GM18951 (cell line): ENCODE measurements around the gene CTDNEP1.
A peak's percentile ranks its signal among the peaks of the same experiment; 100 is the strongest.

Source experiments
- POLR2A ChIP-seq: IDR thresholded peaks from 4 replicates; pipeline ENCODE4 v1.6.1; 2011; ENCODE audit warnings: mild to moderate bottlenecking; ENCODE audit not compliant: insufficient read length, insufficient read depth; ENCODE audit errors: extremely low read depth
- in situ Hi-C: fragments of 300-500 bp; cut with MboI; formaldehyde crosslinking; loops from one replicate; pipeline ENCODE4 v1.12.0; 2022; ENCODE audit warnings: low sequenced_read_pairs, mixed read lengths, inconsistent platforms; ENCODE audit not compliant: unreplicated experiment

The CTDNEP1 gene

DNA sequence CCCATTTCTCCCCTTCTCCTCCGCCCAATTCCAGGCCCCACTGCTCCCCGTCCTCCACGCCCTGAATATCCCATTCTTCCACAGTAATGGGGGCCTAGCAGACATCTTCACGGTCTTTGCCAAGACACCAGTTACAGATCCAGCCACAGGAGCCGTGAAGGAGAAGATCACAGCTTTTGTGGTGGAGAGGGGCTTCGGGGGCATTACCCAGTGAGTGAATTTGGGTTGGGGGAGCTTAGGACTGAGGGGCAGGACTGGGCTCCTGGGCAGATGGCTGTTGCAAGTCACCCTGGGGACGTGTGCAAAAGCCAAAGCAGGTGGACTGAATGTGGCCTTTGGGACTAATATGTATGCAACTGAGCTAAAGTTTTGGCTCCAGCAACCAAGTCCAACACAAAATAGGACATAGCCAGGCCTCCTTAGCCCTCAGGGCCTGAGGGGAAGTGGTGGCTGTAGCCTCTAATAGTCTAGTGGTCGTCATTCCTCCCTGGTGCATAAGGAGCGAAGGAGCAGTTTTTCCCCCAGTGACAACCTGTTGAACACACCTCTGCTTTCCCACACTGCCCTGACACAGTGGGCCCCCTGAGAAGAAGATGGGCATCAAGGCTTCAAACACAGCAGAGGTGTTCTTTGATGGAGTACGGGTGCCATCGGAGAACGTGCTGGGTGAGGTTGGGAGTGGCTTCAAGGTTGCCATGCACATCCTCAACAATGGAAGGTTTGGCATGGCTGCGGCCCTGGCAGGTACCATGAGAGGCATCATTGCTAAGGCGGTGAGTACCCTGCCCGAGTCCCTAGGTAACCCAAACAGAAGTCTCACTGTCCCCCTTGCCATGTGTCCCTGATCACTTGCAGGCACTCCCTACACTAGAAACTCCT, 29.2 kb downstream of the CTDNEP1 start:
- TF ChIP-seq POLR2A, result peak; percentile 16
- in situ Hi-C loops, result no loop called here

DNA sequence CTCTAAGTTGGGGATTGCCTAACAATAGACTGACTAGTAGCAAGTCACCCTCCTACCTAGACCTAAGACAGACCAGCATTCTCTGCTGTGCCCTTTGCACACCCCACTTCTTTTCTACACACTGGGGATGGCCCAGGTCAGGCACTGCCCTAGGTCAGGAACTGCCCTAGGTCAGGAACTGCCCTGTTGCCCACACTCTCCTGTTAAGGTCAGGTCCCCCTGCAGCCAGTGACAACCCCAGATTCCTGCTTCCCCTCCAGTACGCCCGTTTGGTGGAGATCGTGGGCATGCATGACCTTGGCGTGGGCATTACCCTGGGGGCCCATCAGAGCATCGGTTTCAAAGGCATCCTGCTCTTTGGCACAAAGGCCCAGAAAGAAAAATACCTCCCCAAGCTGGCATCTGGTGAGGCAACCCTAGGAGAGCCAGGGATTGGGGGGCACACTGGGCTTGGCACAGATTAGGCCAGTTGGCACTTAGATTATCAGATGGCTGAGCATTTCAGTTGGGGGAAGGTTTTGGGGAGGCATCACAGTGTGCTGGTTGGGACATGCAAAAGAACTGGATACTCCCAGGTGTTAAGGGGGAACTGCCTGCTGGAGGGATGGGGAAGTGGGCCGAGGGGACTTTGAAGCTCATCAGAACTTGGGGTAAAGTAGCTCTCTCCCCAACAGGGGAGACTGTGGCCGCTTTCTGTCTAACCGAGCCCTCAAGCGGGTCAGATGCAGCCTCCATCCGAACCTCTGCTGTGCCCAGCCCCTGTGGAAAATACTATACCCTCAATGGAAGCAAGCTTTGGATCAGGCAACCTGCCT, 30.0 kb downstream of the CTDNEP1 start:
- in situ Hi-C loops, result no loop called here
- TF ChIP-seq POLR2A, result no peak

DNA sequence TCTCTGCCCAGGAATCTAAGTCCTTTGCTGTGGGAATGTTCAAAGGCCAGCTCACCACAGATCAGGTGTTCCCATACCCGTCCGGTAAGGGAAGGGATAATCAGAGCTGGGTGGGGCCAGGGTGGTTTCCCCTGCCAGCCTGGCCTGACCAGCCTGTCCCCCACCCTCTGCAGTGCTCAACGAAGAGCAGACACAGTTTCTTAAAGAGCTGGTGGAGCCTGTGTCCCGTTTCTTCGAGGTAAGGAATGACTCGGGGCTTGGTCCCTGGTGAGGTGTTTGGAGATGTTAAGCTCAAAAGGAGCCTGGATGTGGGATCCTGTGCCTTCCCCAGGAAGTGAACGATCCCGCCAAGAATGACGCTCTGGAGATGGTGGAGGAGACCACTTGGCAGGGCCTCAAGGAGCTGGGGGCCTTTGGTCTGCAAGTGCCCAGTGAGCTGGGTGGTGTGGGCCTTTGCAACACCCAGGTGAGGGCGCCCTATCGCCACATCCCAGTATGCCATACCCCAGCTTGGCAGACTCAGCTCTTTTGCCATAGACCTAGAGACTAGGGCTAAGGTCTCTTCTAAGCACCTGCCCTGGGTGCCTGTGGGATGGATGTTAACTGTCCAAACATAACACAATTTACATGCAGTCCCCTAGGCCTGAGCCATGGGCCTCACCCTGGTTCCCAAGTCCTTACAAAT, 30.8 kb downstream of the CTDNEP1 start:
- in situ Hi-C loops, result no loop called here
- peak; percentile 28 for TF ChIP-seq POLR2A

DNA sequence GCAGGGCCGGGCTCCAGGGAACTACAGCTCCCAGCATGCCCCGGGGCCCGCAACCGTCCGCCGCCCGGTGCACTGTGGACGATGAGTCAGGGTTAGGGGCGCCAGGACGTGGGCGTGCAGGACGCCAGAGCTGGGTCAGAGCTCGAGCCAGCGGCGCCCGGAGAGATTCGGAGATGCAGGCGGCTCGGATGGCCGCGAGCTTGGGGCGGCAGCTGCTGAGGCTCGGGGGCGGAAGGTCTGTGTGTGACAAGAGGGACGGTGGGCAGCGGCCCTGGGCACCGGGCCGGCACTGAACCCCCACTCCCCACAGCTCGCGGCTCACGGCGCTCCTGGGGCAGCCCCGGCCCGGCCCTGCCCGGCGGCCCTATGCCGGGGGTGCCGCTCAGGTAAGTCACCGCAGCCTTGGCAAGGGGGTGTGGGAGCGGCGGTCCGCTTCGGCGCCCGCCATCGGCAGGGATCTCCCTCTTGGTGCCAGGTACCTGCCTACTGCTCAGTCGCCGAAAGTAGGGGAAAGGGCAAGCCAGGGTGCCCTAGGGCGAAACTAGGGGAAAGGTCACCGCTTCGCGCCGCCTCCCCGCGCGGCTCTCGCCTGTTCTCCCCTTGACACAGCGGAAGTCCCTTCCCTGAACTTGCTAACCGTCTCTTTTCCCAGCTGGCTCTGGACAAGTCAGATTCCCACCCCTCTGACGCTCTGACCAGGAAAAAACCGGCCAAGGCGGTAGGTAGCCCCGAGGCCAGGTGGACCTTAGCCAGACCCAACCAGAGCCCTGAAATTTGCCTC, 31.5 kb downstream of the CTDNEP1 start, which contains the start of the genes ACADVL and DLG4:
TSS of gene ACADVL (plus strand) at position 127 of the 781 bp plus-strand sequence. CDS start at position 174, 47 bp downstream.
TSS of gene DLG4 (minus strand) at position 25 of the 781 bp plus-strand sequence.
- TF ChIP-seq POLR2A, result peak; percentile 79
- in situ Hi-C loops, result no loop called here

DNA sequence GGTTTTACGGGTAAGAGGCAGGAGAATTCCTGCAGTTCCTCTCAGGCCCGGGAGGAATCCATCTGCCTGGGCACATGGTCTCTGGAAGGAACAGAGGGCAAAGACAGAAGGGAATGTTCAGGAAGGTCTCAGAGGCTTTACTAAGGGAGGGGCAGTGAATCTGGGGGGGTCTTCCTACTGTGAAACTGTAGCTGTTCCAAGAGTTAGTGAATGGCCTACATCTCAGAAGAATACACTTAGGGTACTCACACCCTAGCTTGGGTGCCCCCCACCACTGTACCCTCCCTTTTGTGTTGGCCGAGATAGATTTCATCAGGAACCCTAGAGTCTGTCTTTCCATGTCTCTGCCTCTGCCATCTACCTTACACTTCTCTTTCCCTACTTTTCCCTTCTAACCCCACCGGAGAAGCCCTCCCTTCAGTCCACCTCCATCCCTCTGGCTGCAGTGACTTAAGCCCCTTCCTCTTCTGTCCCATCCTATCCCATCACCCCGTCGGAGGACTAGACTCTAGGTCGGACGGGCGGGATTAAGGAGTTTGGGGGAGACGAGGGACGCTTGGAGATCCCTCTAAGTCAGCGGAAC, 32.2 kb downstream of the CTDNEP1 start:
- in situ Hi-C loops, result no loop called here
- no peak for TF ChIP-seq POLR2A

DNA sequence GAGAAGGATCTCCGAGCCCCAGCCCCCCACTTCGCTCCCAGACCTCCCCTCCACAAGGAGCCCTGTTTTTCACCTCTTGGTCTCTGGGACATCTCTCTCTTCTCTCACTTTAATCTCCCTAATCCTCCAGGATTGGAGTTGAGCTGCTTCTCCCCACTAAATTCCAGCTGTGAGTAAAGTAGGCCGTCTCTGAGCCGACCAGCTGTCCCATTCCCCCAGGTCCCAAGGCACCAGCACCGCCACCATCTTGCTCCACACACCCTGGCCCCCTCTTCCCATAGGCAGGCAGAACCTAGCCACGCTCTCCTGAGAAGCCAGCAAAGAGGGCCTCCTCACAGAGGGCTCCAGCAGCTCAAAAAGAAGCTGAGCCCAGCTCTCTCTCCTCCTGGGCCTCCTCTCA, 32.8 kb downstream of the CTDNEP1 start:
- in situ Hi-C loops, result no loop called here
- no peak for TF ChIP-seq POLR2A

DNA sequence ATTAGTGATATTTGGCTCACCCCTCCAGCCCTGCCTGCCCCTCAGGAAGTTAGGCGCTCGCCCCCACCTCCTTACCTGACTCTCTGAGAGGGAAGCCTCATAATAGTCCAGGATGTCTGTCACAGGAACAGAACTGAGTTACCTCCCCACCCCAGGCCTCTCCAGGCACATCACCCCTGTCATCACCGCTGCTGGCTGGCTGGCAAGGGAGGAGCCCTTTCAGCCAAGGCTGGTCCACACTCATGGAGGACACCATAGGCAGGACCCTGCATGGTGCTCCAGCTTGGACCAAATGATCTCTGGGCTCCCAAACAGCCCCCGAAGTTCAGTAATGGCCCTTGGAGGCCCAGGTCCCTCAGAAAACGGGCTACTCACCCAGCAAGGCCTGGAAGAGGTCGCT, 33.4 kb downstream of the CTDNEP1 start:
- in situ Hi-C loops, result no loop called here

DNA sequence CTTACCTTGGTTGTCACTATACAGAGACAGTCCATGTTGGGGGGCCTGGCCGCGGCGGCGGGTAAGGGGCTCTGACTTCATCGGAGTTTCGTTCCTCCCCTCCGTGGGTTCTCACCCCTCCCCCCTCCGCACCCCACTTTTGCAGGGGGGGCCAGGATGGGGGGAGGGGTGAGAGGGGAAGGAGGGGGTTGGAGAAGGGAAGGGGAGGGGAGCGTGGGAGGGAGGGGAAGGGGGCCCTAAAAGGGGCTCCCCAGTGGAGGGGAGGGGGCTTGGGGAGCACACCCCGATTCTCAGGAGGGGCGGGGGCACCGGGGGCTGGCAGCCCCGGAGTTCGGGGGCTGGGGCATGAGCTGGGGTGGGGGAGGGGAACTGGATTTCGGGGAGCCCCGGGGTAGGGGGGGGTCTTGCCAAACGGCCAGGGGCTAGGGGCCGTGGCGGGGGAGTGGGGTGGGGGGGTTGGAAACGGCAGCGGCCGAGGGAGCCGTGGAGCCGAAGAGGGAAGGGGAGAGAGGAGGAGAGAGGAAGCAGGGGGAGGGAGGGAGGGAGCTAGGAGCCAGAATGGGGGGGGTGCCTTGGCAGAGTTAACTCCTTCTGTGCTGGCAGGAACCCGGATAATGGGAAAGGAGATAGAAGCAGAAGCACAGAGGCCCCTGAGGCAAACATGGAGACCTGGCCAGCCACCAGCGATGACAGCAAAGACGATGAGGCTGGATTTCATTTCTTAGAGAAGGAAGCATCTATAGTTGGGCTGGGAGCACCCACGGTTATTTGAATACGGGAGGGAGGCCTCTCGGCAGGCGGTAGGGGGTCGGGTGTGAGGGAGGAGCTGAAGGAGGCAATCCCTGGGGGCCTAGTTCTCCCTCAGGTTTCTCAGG, 34.2 kb downstream of the CTDNEP1 start:
- in situ Hi-C loops, result no loop called here
- no peak for TF ChIP-seq POLR2A

More for the DNA sequence above, 33.4 kb downstream of the CTDNEP1 start:
- TF ChIP-seq POLR2A, result no peak

DNA sequence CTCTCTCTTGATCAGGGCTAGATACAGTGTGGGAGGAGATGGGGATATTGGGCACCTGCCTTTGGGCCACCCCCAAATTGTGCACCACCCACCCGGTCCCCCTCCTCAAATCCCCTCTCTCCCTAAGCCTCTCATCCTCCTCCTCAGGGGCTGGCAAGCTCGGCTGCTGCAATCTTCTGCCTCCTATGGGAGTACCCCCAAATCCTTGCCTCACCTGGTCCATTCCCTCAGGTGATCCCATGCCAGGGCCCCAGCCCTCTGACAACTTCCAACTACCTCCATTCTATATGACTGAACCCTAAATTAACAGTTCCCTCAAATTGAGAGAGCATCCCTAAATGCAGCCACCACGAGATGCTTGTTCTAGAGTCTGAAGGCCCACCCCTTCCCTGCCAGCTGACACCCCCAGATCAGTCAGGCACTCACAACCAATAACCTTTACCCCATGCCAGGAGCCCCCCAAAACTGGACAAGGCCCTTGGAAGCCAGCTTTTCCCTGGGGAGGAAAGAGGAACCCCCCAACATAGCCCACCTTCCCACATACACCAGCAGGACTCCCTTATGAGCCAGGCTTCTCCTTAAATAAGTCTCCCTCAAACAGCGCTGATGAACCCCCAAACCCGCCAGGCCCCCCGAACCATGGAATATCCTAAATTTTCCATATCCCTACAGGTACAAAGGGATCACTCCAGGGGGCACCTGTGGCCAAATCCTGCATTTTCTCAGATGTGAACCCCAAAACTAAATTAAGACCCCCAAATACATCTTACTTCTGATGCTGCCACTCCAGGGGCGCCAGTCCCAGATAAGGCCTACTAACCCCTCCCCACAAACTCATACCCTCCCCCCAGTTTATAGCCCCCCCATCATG, 35.1 kb downstream of the CTDNEP1 start:
- no peak for TF ChIP-seq POLR2A
- in situ Hi-C loops, result no loop called here

DNA sequence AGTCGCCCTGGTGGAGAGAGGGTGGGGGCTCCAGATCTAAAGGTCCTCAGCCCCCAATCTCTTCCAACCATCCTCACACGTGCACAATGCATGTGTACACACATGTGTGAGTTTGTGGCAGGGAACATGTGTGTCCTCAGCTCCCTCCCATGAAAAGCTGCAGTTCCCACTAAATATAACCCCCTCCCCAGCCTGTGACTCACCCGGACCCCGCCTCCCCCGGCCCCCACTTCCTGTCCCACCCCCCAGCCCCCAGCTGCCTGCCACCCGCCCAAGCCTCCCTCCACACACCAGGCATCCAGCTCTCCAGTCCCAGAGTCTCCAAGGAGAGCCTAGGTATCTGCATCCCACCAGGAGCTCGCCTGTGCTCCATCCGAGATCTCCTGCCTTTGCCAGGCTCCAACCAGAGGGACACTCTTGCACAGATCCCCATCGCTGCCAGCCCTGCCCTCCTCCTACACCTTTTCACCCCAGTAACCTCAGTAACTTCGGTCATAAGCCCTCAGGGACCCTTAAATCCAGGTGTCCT, 35.8 kb downstream of the CTDNEP1 start:
- in situ Hi-C loops, result no loop called here
- TF ChIP-seq POLR2A, result no peak

DNA sequence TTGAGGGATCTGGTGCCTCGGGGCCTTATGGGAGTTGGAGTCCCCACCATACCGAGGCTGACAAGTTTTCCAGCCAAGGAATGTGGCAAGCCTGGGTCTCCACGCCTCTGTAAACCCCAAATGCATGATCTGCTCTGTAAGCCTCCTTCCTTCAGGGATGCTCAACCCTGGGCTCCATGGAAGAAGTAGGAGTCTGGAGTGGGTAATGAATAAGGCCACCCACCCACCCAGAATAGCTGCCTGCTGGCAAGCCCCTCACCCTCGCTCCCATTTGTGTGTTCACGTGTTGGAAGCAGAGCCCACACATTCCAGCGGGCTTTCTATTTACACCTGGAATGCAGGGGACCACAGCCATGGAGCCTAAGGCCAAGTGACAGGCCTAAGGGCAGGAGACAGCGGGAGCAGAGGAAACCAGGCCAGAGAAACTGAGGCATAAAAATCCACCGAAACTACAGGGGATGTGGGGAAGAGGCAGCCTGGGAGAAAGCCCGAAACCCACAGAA, 36.3 kb downstream of the CTDNEP1 start:
- TF ChIP-seq POLR2A, result no peak
- in situ Hi-C loops, result no loop called here
